Neural progenitor cell (in vitro differentiated cells): ENCODE data around the gene POLN. TPM values are rescaled to one million over a fixed set of nuclear protein-coding genes. Genes with fewer than 3 reads are reported as not detected.

Experiments
- DNase-seq: peaks from one replicate; pipeline ENCODE4 v3.0.0-alpha.2; 2016; ENCODE audit warnings: low spot score
- H2AFZ ChIP-seq: fragments of 200-600 bp; sonication (generic); replicated peaks from 2 replicates; pipeline ENCODE4 v1.6.1; 2016; ENCODE audit warnings: antibody characterized with exemption
- H3F3A ChIP-seq: fragments of 200-600 bp; sonication (generic); 2 replicates; pipeline ENCODE4 v1.6.1; 2016; ENCODE audit warnings: antibody characterized with exemption, low read depth
- H3K27ac ChIP-seq: fragments of 200-600 bp; sonication (generic); 2 replicates; pipeline ENCODE4 v1.5.1; 2016; ENCODE audit warnings: mild to moderate bottlenecking
- H3K27me3 ChIP-seq: fragments of 200-600 bp; sonication (generic); 2 replicates; pipeline ENCODE4 v1.6.1; 2016; ENCODE audit warnings: mild to moderate bottlenecking, moderate library complexity
- H3K36me3 ChIP-seq: fragments of 200-600 bp; sonication (generic); 2 replicates; pipeline ENCODE4 v1.5.1; 2016
- H3K4me1 ChIP-seq: fragments of 200-600 bp; sonication (generic); 2 replicates; pipeline ENCODE4 v1.6.1; 2016; ENCODE audit warnings: mixed run types
- H3K4me2 ChIP-seq: fragments of 200-600 bp; sonication (generic); 2 replicates; pipeline ENCODE4 v1.6.1; 2016
- H3K4me3 ChIP-seq: fragments of 200-600 bp; sonication (generic); 2 replicates; pipeline ENCODE4 v1.5.1; 2016
- H3K79me2 ChIP-seq: fragments of 200-600 bp; sonication (generic); 2 replicates; pipeline ENCODE4 v1.6.1; 2016; ENCODE audit warnings: low read depth
- H3K9ac ChIP-seq: fragments of 200-600 bp; sonication (generic); 2 replicates; pipeline ENCODE4 v1.6.1; 2016
- H3K9me3 ChIP-seq: fragments of 200-600 bp; sonication (generic); 2 replicates; pipeline ENCODE4 v1.5.1; 2016; ENCODE audit warnings: low read depth
- H4K20me1 ChIP-seq: fragments of 200-600 bp; sonication (generic); 2 replicates; pipeline ENCODE4 v1.6.1; 2016; ENCODE audit warnings: low read depth
- H3K27ac Mint-ChIP-seq: 3 replicates; pipeline ENCODE4 v1.8.0; 2021; ENCODE audit warnings: mixed read lengths
- H3K27me3 Mint-ChIP-seq: 2 replicates; pipeline ENCODE4 v1.8.0; 2022; ENCODE audit warnings: low read depth, mild to moderate bottlenecking, inconsistent platforms, moderate library complexity, mixed read lengths; ENCODE audit not compliant: insufficient read depth
- H3K36me3 Mint-ChIP-seq: 3 replicates; pipeline ENCODE4 v1.8.0; 2021; ENCODE audit warnings: mixed read lengths
- H3K4me1 Mint-ChIP-seq: 3 replicates; pipeline ENCODE4 v1.8.0; 2021; ENCODE audit warnings: mixed read lengths
- H3K4me3 Mint-ChIP-seq: 3 replicates; pipeline ENCODE4 v1.8.0; 2021; ENCODE audit warnings: mild to moderate bottlenecking, moderate library complexity, mixed read lengths
- H3K9me3 Mint-ChIP-seq: 3 replicates; pipeline ENCODE4 v1.8.0; 2020; ENCODE audit warnings: mixed read lengths
- CTCF ChIP-seq: fragments of 200-600 bp; sonication (generic); IDR thresholded peaks from 2 replicates; pipeline ENCODE4 v1.5.1; 2017; ENCODE audit warnings: antibody characterized with exemption, mild to moderate bottlenecking
- EZH2 ChIP-seq: fragments of 200-600 bp; sonication (generic); IDR thresholded peaks from 2 replicates; pipeline ENCODE4 v1.6.1; 2017; ENCODE audit warnings: antibody characterized with exemption, mild to moderate bottlenecking, moderate library complexity
- EZH2phosphoT487 ChIP-seq: fragments of 200-600 bp; sonication (generic); IDR thresholded peaks from 2 replicates; pipeline ENCODE4 v1.6.1; 2017; ENCODE audit warnings: antibody characterized with exemption
- total RNA-seq: library from RNA; depleted of rRNA; stranded (reverse); fragments of >200 nt; gene quantifications from 2 replicates; pipeline ENCODE4 v1.2.3, GENCODE V29; 2015; ENCODE audit warnings: low replicate concordance

POLN gene
- total RNA-seq, 1 donor from 2014 or later, result 1.7 TPM

- Histone ChIP-seq H3K9me3 (no peaks in the 10 kb centered on the region), H3F3A (no peaks in the 10 kb centered on the region), H2AFZ (no peak overlapping the region), H3K27ac (no peak overlapping the region), H4K20me1 (peaks cover 10% of the 10 kb centered on the region), H3K4me3 (no peak overlapping the region), H3K9ac (no peak overlapping the region), H3K4me2 (no peak overlapping the region), H3K79me2 (no peaks in the 10 kb centered on the region), H3K36me3 (no peaks in the 10 kb centered on the region), H3K4me1 (no peaks in the 10 kb centered on the region), H3K27me3 (peaks cover 24% of the 10 kb centered on the region)
- Mint-ChIP-seq H3K9me3 (no peaks in the 10 kb centered on the region), H3K4me3 (no peak overlapping the region), H3K4me1 (peaks cover 6% of the 10 kb centered on the region), H3K27ac (no peak overlapping the region), H3K36me3 (peaks cover 2% of the 10 kb centered on the region), H3K27me3 (peaks cover 7% of the 10 kb centered on the region)
- no peak for DNase-seq
- no peak for TF ChIP-seq EZH2
- TF ChIP-seq EZH2phosphoT487, result no peak
- TF ChIP-seq CTCF, result no peak
Observed at GRCh38 chr4:2047781-2048581, 193.9 kb downstream of the POLN start.

- Histone ChIP-seq H3K4me3 (no peak overlapping the region), H3K79me2 (no peaks in the 10 kb centered on the region), H3K9ac (no peak overlapping the region), H4K20me1 (peaks cover 14% of the 10 kb centered on the region), H3K9me3 (no peaks in the 10 kb centered on the region), H3K4me1 (no peaks in the 10 kb centered on the region), H3F3A (no peaks in the 10 kb centered on the region), H3K27ac (no peak overlapping the region), H2AFZ (no peak overlapping the region), H3K36me3 (no peaks in the 10 kb centered on the region), H3K27me3 (peaks cover 24% of the 10 kb centered on the region), H3K4me2 (no peak overlapping the region)
- Mint-ChIP-seq H3K36me3 (peaks cover 2% of the 10 kb centered on the region), H3K9me3 (no peaks in the 10 kb centered on the region), H3K27ac (no peak overlapping the region), H3K4me1 (peaks cover 8% of the 10 kb centered on the region), H3K27me3 (peaks cover 7% of the 10 kb centered on the region), H3K4me3 (no peak overlapping the region)
- TF ChIP-seq EZH2, result no peak
- no peak for TF ChIP-seq CTCF
- no peak for TF ChIP-seq EZH2phosphoT487
- no peak for DNase-seq
Observed at GRCh38 chr4:2047031-2047660, 194.8 kb downstream of the POLN start.

- H3K4me3 ChIP-seq, result no peak overlapping the region
- Mint-ChIP-seq H3K27me3 (peaks cover 10% of the 10 kb centered on the region), H3K4me3 (no peak overlapping the region), H3K9me3 (no peaks in the 10 kb centered on the region), H3K36me3 (peaks cover 2% of the 10 kb centered on the region), H3K27ac (no peak overlapping the region), H3K4me1 (peaks cover 5% of the 10 kb centered on the region)
- no peak overlapping the region for H3K4me2 ChIP-seq
- H2AFZ ChIP-seq, result no peak overlapping the region
- no peak overlapping the region for H3K27ac ChIP-seq
- DNase-seq, result no peak
- peaks cover 28% of the 10 kb centered on the region for H3K27me3 ChIP-seq
- no peak overlapping the region for H3K9ac ChIP-seq
- H4K20me1 ChIP-seq, result peaks cover 14% of the 10 kb centered on the region
- peaks cover 5% of the 10 kb centered on the region for H3F3A ChIP-seq
- TF ChIP-seq CTCF, result no peak
- no peak for TF ChIP-seq EZH2
- no peak for TF ChIP-seq EZH2phosphoT487
- H3K4me1 ChIP-seq, result no peaks in the 10 kb centered on the region
- no peaks in the 10 kb centered on the region for H3K79me2 ChIP-seq
- H3K36me3 ChIP-seq, result no peaks in the 10 kb centered on the region
- H3K9me3 ChIP-seq, result no peaks in the 10 kb centered on the region
Observed at GRCh38 chr4:2046031-2046961, 195.6 kb downstream of the POLN start.
